T-helper 2 cell (primary cell): ENCODE data around the gene TSNAXIP1.
"Not testable (repeated sequence)": the region's sequence is repeated elsewhere in the genome, so short reads cannot be mapped to it uniquely, and the experiment has no call there.

ENCODE experiments used
- DNase-seq, 5 experiments: peaks; one replicate each; pipeline versions ENCODE4 v3.0.0 to v3.0.0-alpha.2; 2012 to 2022

TSNAXIP1 gene

GRCh38 chr16:67861877-67862276 lies 55.2 kb downstream of the TSNAXIP1 start:
- DNase-seq, result no peak

- DNase-seq, result no peak
Observed at GRCh38 chr16:67862623-67863583, 56.2 kb downstream of the TSNAXIP1 start.

GRCh38 chr16:67864044-67864443 lies 57.4 kb downstream of the TSNAXIP1 start:
- DNase-seq, result not testable (repeated sequence)

GRCh38 chr16:67864594-67864993 lies 57.9 kb downstream of the TSNAXIP1 start:
- DNase-seq, result no peak

GRCh38 chr16:67865318-67865717 lies 58.6 kb downstream of the TSNAXIP1 start:
- DNase-seq, result peak in 1 of 5 experiments; percentile 33

- DNase-seq, result no peak
Observed at GRCh38 chr16:67868290-67868689, 61.6 kb downstream of the TSNAXIP1 start.

- no peak for DNase-seq
Observed at GRCh38 chr16:67869653-67870052, 63.0 kb downstream of the TSNAXIP1 start.

- no peak for DNase-seq
Observed at GRCh38 chr16:67871256-67871655, 64.6 kb downstream of the TSNAXIP1 start.

- DNase-seq, result no peak
Observed at GRCh38 chr16:67872131-67872630, 65.5 kb downstream of the TSNAXIP1 start.

- DNase-seq, result peak; percentile 75 to 90 (median 78)
Observed at GRCh38 chr16:67872631-67873434, 66.1 kb downstream of the TSNAXIP1 start, which contains the start of gene EDC4. EDC4 (plus strand) TSS chr16:67873052; CDS start chr16:67873262, 210 bp downstream.

- DNase-seq, result no peak
Observed at GRCh38 chr16:67873435-67874370, 67.0 kb downstream of the TSNAXIP1 start.

- no peak for DNase-seq
Observed at GRCh38 chr16:67874372-67874771, 67.7 kb downstream of the TSNAXIP1 start.

GRCh38 chr16:67877064-67877463 lies 70.4 kb downstream of the TSNAXIP1 start:
- DNase-seq, result no peak
